Measurements from ENCODE around the gene NOD1. TPM values are rescaled to one million over a fixed set of nuclear protein-coding genes. Genes with fewer than 3 reads are reported as not detected.

Gene NOD1
- total and polyA plus RNA-seq, 3 experiments from 2014 or later: 8.4 to 8.8 (median 8.8) TPM

- Mint-ChIP-seq H3K36me3 (peaks cover 6 to 58% (median 11%) of the 10 kb centered on the region in 3 donors), H3K9me3 (no peaks in the 10 kb centered on the region), H3K27ac (peak overlapping the region in 1 of 8 donors; percentile 41), H3K4me1 (peaks cover 2 to 11% (median 6%) of the 10 kb centered on the region in 3 donors), H3K4me3 (no peak overlapping the region), H3K27me3 (no peaks in the 10 kb centered on the region)
- no peaks in the 10 kb centered on the region for H3K27me3 ChIP-seq (ENCODE audit: insufficient read depth, low read length, poor library complexity, severe bottlenecking)
- H3K36me3 ChIP-seq (ENCODE audit: insufficient read depth, low read length): no peaks in the 10 kb centered on the region
- CTCF ChIA-PET: no interaction called here
- H3K4me3 ChIP-seq (ENCODE audit: low read length): no peak overlapping the region
- no peaks in the 10 kb centered on the region for H3K9me3 ChIP-seq (ENCODE audit: low read length)
- POLR2A ChIA-PET: no interaction called here
- no peaks in the 10 kb centered on the region for H3K4me1 ChIP-seq (ENCODE audit: insufficient read depth, low read length)
- no peak overlapping the region for H3K27ac ChIP-seq (ENCODE audit: low read depth, low read length)
- no peak for DNase-seq
Measured at GRCh38 chr7:30447466-30447865, 31.1 kb downstream of the NOD1 start.

GRCh38 chr7:30446266-30446665 lies 32.3 kb downstream of the NOD1 start:
- Mint-ChIP-seq H3K4me3 (no peak overlapping the region), H3K27ac (peak overlapping the region in 5 of 8 donors; percentile 2 to 81 (median 74)), H3K27me3 (no peaks in the 10 kb centered on the region), H3K4me1 (peaks cover 2 to 11% (median 6%) of the 10 kb centered on the region in 3 donors), H3K9me3 (no peaks in the 10 kb centered on the region), H3K36me3 (peaks cover 6 to 48% (median 11%) of the 10 kb centered on the region in 3 donors)
- CTCF ChIA-PET: interaction anchor here (1.7 kb wide), 1 partner anchor 170 kb away, joined by 5 read pairs; no protein-coding TSS in a partner anchor
- DNase-seq: no peak
- no peaks in the 10 kb centered on the region for H3K27me3 ChIP-seq (ENCODE audit: insufficient read depth, low read length, poor library complexity, severe bottlenecking)
- no peaks in the 10 kb centered on the region for H3K4me1 ChIP-seq (ENCODE audit: insufficient read depth, low read length)
- no peak overlapping the region for H3K27ac ChIP-seq (ENCODE audit: low read depth, low read length)
- POLR2A ChIA-PET: no interaction called here
- no peak overlapping the region for H3K4me3 ChIP-seq (ENCODE audit: low read length)
- H3K9me3 ChIP-seq (ENCODE audit: low read length): no peaks in the 10 kb centered on the region
- H3K36me3 ChIP-seq (ENCODE audit: insufficient read depth, low read length): no peaks in the 10 kb centered on the region

- CTCF ChIA-PET: interaction anchor here (1.7 kb wide), 1 partner anchor 170 kb away, joined by 5 read pairs; no protein-coding TSS in a partner anchor
- H3K4me3 Mint-ChIP-seq: peak overlapping the region in 1 of 7 donors; percentile 44
- no peaks in the 10 kb centered on the region for H3K9me3 ChIP-seq (ENCODE audit: low read length)
- no peaks in the 10 kb centered on the region for H3K27me3 Mint-ChIP-seq
- H3K36me3 Mint-ChIP-seq: peaks cover 6 to 44% (median 11%) of the 10 kb centered on the region in 3 donors
- no peak overlapping the region for H3K4me3 ChIP-seq (ENCODE audit: low read length)
- H3K4me1 ChIP-seq (ENCODE audit: insufficient read depth, low read length): no peaks in the 10 kb centered on the region
- POLR2A ChIA-PET: no interaction called here
- H3K4me1 Mint-ChIP-seq: peaks cover 2 to 11% (median 6%) of the 10 kb centered on the region in 3 donors
- no peak overlapping the region for H3K27ac ChIP-seq (ENCODE audit: low read depth, low read length)
- no peaks in the 10 kb centered on the region for H3K36me3 ChIP-seq (ENCODE audit: insufficient read depth, low read length)
- DNase-seq: peak; percentile 29 to 77 (median 63)
- H3K27ac Mint-ChIP-seq: peak overlapping the region in 6 of 8 donors; percentile 2 to 81 (median 68)
- no peaks in the 10 kb centered on the region for H3K9me3 Mint-ChIP-seq
- H3K27me3 ChIP-seq (ENCODE audit: insufficient read depth, low read length, poor library complexity, severe bottlenecking): no peaks in the 10 kb centered on the region
Measured at GRCh38 chr7:30445770-30446169, 32.8 kb downstream of the NOD1 start.

GRCh38 chr7:30437823-30438574 lies 40.6 kb downstream of the NOD1 start:
- H3K4me1 ChIP-seq (ENCODE audit: insufficient read depth, low read length): no peaks in the 10 kb centered on the region
- Mint-ChIP-seq H3K36me3 (peaks cover 17 to 61% (median 27%) of the 10 kb centered on the region in 3 donors), H3K4me3 (no peak overlapping the region), H3K27ac (no peak overlapping the region), H3K4me1 (no peaks in the 10 kb centered on the region), H3K27me3 (no peaks in the 10 kb centered on the region), H3K9me3 (no peaks in the 10 kb centered on the region)
- H3K36me3 ChIP-seq (ENCODE audit: insufficient read depth, low read length): peaks cover 5% of the 10 kb centered on the region
- no peak for DNase-seq
- H3K4me3 ChIP-seq (ENCODE audit: low read length): no peak overlapping the region
- ChIA-PET CTCF (no interaction called here), POLR2A (no interaction called here)
- no peaks in the 10 kb centered on the region for H3K27me3 ChIP-seq (ENCODE audit: insufficient read depth, low read length, poor library complexity, severe bottlenecking)
- H3K27ac ChIP-seq (ENCODE audit: low read depth, low read length): no peak overlapping the region
- no peaks in the 10 kb centered on the region for H3K9me3 ChIP-seq (ENCODE audit: low read length)

GRCh38 chr7:30436518-30436917 lies 42.1 kb downstream of the NOD1 start:
- peaks cover 22 to 73% (median 34%) of the 10 kb centered on the region in 3 donors for H3K36me3 Mint-ChIP-seq
- no peaks in the 10 kb centered on the region for H3K9me3 Mint-ChIP-seq
- Histone ChIP-seq H3K27me3 (ENCODE audit: insufficient read depth, low read length, poor library complexity, severe bottlenecking) (no peaks in the 10 kb centered on the region), H3K9me3 (ENCODE audit: low read length) (no peaks in the 10 kb centered on the region), H3K4me3 (ENCODE audit: low read length) (no peak overlapping the region), H3K27ac (ENCODE audit: low read depth, low read length) (no peak overlapping the region), H3K4me1 (ENCODE audit: insufficient read depth, low read length) (no peaks in the 10 kb centered on the region), H3K36me3 (ENCODE audit: insufficient read depth, low read length) (peaks cover 5% of the 10 kb centered on the region)
- no peaks in the 10 kb centered on the region for H3K27me3 Mint-ChIP-seq
- CTCF ChIA-PET: no interaction called here
- no peaks in the 10 kb centered on the region for H3K4me1 Mint-ChIP-seq
- no peak overlapping the region for H3K4me3 Mint-ChIP-seq
- no peak for DNase-seq
- H3K27ac Mint-ChIP-seq: no peak overlapping the region
- POLR2A ChIA-PET: no interaction called here

- H3K36me3 Mint-ChIP-seq: peaks cover 22 to 78% (median 34%) of the 10 kb centered on the region in 3 donors
- no peak for DNase-seq
- no peaks in the 10 kb centered on the region for H3K4me1 ChIP-seq (ENCODE audit: insufficient read depth, low read length)
Measured at GRCh38 chr7:30436046-30436445, 42.5 kb downstream of the NOD1 start.

GRCh38 chr7:30434140-30434799 lies 44.3 kb downstream of the NOD1 start:
- Histone ChIP-seq H3K9me3 (ENCODE audit: low read length) (no peaks in the 10 kb centered on the region), H3K27me3 (ENCODE audit: insufficient read depth, low read length, poor library complexity, severe bottlenecking) (no peaks in the 10 kb centered on the region), H3K36me3 (ENCODE audit: insufficient read depth, low read length) (peaks cover 5% of the 10 kb centered on the region), H3K4me1 (ENCODE audit: insufficient read depth, low read length) (no peaks in the 10 kb centered on the region), H3K4me3 (ENCODE audit: low read length) (no peak overlapping the region), H3K27ac (ENCODE audit: low read depth, low read length) (no peak overlapping the region)
- Mint-ChIP-seq H3K36me3 (peaks cover 22 to 91% (median 34%) of the 10 kb centered on the region in 3 donors), H3K4me1 (no peaks in the 10 kb centered on the region), H3K27ac (peak overlapping the region in 1 of 8 donors; percentile 25), H3K4me3 (no peak overlapping the region), H3K27me3 (no peaks in the 10 kb centered on the region), H3K9me3 (no peaks in the 10 kb centered on the region)
- POLR2A ChIA-PET: no interaction called here
- CTCF ChIA-PET: no interaction called here
- no peak for DNase-seq

More at GRCh38 chr7:30436046-30436445, 42.5 kb downstream of the NOD1 start:
- no peak overlapping the region for H3K4me3 Mint-ChIP-seq
- no peaks in the 10 kb centered on the region for H3K4me1 Mint-ChIP-seq
- no peak overlapping the region for H3K4me3 ChIP-seq (ENCODE audit: low read length)
- H3K27ac ChIP-seq (ENCODE audit: low read depth, low read length): no peak overlapping the region
- peak overlapping the region in 1 of 8 donors; percentile 26 for H3K27ac Mint-ChIP-seq
- no peaks in the 10 kb centered on the region for H3K27me3 ChIP-seq (ENCODE audit: insufficient read depth, low read length, poor library complexity, severe bottlenecking)
- no peaks in the 10 kb centered on the region for H3K27me3 Mint-ChIP-seq
- CTCF ChIA-PET: no interaction called here
- peaks cover 5% of the 10 kb centered on the region for H3K36me3 ChIP-seq (ENCODE audit: insufficient read depth, low read length)
- no peaks in the 10 kb centered on the region for H3K9me3 ChIP-seq (ENCODE audit: low read length)
- POLR2A ChIA-PET: no interaction called here
- no peaks in the 10 kb centered on the region for H3K9me3 Mint-ChIP-seq

- Histone ChIP-seq H3K4me3 (ENCODE audit: low read length) (no peak overlapping the region), H3K36me3 (ENCODE audit: insufficient read depth, low read length) (peaks cover 10% of the 10 kb centered on the region), H3K9me3 (ENCODE audit: low read length) (no peaks in the 10 kb centered on the region), H3K4me1 (ENCODE audit: insufficient read depth, low read length) (no peaks in the 10 kb centered on the region), H3K27ac (ENCODE audit: low read depth, low read length) (no peak overlapping the region), H3K27me3 (ENCODE audit: insufficient read depth, low read length, poor library complexity, severe bottlenecking) (no peaks in the 10 kb centered on the region)
- CTCF ChIA-PET: no interaction called here
- no peak for DNase-seq
- H3K9me3 Mint-ChIP-seq: no peaks in the 10 kb centered on the region
- no peaks in the 10 kb centered on the region for H3K27me3 Mint-ChIP-seq
- no peak overlapping the region for H3K4me3 Mint-ChIP-seq
- peaks cover 15 to 91% (median 29%) of the 10 kb centered on the region in 3 donors for H3K36me3 Mint-ChIP-seq
- H3K4me1 Mint-ChIP-seq: no peaks in the 10 kb centered on the region
- H3K27ac Mint-ChIP-seq: peak overlapping the region in 1 of 8 donors; percentile 23
- POLR2A ChIA-PET: no interaction called here
Measured at GRCh38 chr7:30433506-30433905, 45.1 kb downstream of the NOD1 start.

Measured in CD8-positive, alpha-beta memory T cell (primary cell).